ENCODE results near the gene SNX18. TPM values are rescaled to one million over a fixed set of nuclear protein-coding genes. Genes with fewer than 3 reads are reported as not detected.

The SNX18 gene
- polyA plus RNA-seq, 1 donor from 2014 or later = 7.9 TPM

GRCh38 chr5:54548565-54548964 is 31.0 kb downstream of the SNX18 start:
- H3K9me3 ChIP-seq (ENCODE audit: low read length) = no peaks in the 10 kb centered on the region
- no peaks in the 10 kb centered on the region for H3K36me3 ChIP-seq (ENCODE audit: insufficient read depth, low read length)
- H3K4me2 ChIP-seq (ENCODE audit: low read length) = no peak overlapping the region
- no peak overlapping the region for H2AFZ ChIP-seq (ENCODE audit: low read depth, low read length)
- H3K27me3 ChIP-seq (ENCODE audit: insufficient read depth, low read depth, low read length) = no peaks in the 10 kb centered on the region
- no peaks in the 10 kb centered on the region for H3K79me2 ChIP-seq (replicated peaks; ENCODE audit: insufficient read depth, low read length)
- no peak overlapping the region for H3K9ac ChIP-seq (ENCODE audit: low read length)
- no peaks in the 10 kb centered on the region for H4K20me1 ChIP-seq (ENCODE audit: insufficient read depth)
- TF ChIP-seq MXI1 (conservative IDR thresholded peaks at IDR 0.05; ENCODE audit: poor library complexity, severe bottlenecking) (no peak), TAF1 (IDR thresholded peaks at IDR 0.05; ENCODE audit: low read depth) (no peak), EZH2 (IDR thresholded peaks at IDR 0.05; ENCODE audit: borderline replicate concordance, insufficient read depth, low read length, poor library complexity, severe bottlenecking) (no peak), SMC3 (conservative IDR thresholded peaks at IDR 0.05; ENCODE audit: poor library complexity) (no peak), REST (IDR thresholded peaks at IDR 0.05; ENCODE audit: borderline replicate concordance) (no peak), POLR2AphosphoS5 (IDR thresholded peaks at IDR 0.05) (no peak), EP300 (conservative IDR thresholded peaks at IDR 0.05; ENCODE audit: poor library complexity, severe bottlenecking) (no peak), RAD21 (conservative IDR thresholded peaks at IDR 0.05) (no peak), CTCF (IDR thresholded peaks at IDR 0.05; ENCODE audit: poor library complexity, severe bottlenecking) (no peak)
- no peak overlapping the region for H3K27ac ChIP-seq (ENCODE audit: low read length)
- H3F3A ChIP-seq (ENCODE audit: insufficient read depth, low read length, poor library complexity, severe bottlenecking) = no peaks in the 10 kb centered on the region
- no peaks in the 10 kb centered on the region for H3K9me2 ChIP-seq (ENCODE audit: insufficient read depth, low read length)
- no peak overlapping the region for H3K4me3 ChIP-seq (ENCODE audit: low read length)

- Histone ChIP-seq H3F3A (ENCODE audit: insufficient read depth, low read length, poor library complexity, severe bottlenecking) (no peaks in the 10 kb centered on the region), H3K4me3 (ENCODE audit: low read length) (no peak overlapping the region)
- no peak for TF ChIP-seq SMC3 (conservative IDR thresholded peaks at IDR 0.05; ENCODE audit: poor library complexity)
- no peak for TF ChIP-seq REST (IDR thresholded peaks at IDR 0.05; ENCODE audit: borderline replicate concordance)
- no peak for TF ChIP-seq RAD21 (conservative IDR thresholded peaks at IDR 0.05)
- TF ChIP-seq EZH2 (IDR thresholded peaks at IDR 0.05; ENCODE audit: borderline replicate concordance, insufficient read depth, low read length, poor library complexity, severe bottlenecking) = no peak
- TF ChIP-seq MXI1 (conservative IDR thresholded peaks at IDR 0.05; ENCODE audit: poor library complexity, severe bottlenecking) = no peak
- no peak for TF ChIP-seq POLR2AphosphoS5 (IDR thresholded peaks at IDR 0.05)
- no peak for TF ChIP-seq TAF1 (IDR thresholded peaks at IDR 0.05; ENCODE audit: low read depth)
- TF ChIP-seq EP300 (conservative IDR thresholded peaks at IDR 0.05; ENCODE audit: poor library complexity, severe bottlenecking) = no peak
- TF ChIP-seq CTCF (IDR thresholded peaks at IDR 0.05; ENCODE audit: poor library complexity, severe bottlenecking) = no peak
These were observed 33.7 kb downstream of the SNX18 start for GRCh38 chr5:54551292-54551691.

More at GRCh38 chr5:54551292-54551691, 33.7 kb downstream of the SNX18 start:
- Histone ChIP-seq H3K27me3 (ENCODE audit: insufficient read depth, low read depth, low read length) (no peaks in the 10 kb centered on the region), H3K9me2 (ENCODE audit: insufficient read depth, low read length) (no peaks in the 10 kb centered on the region), H3K4me2 (ENCODE audit: low read length) (no peak overlapping the region), H2AFZ (ENCODE audit: low read depth, low read length) (no peak overlapping the region), H3K36me3 (ENCODE audit: insufficient read depth, low read length) (no peaks in the 10 kb centered on the region), H4K20me1 (ENCODE audit: insufficient read depth) (no peaks in the 10 kb centered on the region), H3K79me2 (replicated peaks; ENCODE audit: insufficient read depth, low read length) (no peaks in the 10 kb centered on the region), H3K9ac (ENCODE audit: low read length) (no peak overlapping the region), H3K9me3 (ENCODE audit: low read length) (no peaks in the 10 kb centered on the region), H3K27ac (ENCODE audit: low read length) (no peak overlapping the region)
